ENCODE data around the gene NRSN1.
"Not testable (repeated sequence)": the region's sequence is repeated elsewhere in the genome, so short reads cannot be mapped to it uniquely, and the experiment has no call there.

Gene NRSN1, protein sequence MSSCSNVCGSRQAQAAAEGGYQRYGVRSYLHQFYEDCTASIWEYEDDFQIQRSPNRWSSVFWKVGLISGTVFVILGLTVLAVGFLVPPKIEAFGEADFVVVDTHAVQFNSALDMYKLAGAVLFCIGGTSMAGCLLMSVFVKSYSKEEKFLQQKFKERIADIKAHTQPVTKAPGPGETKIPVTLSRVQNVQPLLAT

DNA sequence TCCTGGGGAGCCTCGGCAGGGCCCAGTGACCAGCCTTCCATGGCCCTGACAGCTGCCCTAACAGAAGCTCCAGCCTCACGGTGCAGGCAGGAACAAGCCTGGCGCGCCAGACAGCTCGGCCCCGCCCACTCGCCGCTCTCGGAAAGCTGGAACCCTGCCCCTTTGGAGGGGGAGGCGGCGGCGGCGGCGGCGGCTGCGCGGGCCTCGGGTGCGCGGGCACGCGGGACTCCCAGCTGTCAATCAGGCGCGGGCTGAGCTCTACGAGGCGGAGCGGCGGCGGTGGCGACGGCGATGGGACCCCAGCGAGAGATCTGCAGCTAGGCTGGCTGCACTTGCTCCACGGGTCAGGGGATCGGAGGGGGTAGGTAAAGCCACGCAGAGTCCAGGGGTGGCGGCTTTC lies at the start of gene NRSN1:
NRSN1 (plus strand) TSS at position 236 of the 400 bp plus-strand sequence. CDS start 8,113 bp downstream, outside the sequence.
- DNase-seq, result peak; percentile 96

DNA sequence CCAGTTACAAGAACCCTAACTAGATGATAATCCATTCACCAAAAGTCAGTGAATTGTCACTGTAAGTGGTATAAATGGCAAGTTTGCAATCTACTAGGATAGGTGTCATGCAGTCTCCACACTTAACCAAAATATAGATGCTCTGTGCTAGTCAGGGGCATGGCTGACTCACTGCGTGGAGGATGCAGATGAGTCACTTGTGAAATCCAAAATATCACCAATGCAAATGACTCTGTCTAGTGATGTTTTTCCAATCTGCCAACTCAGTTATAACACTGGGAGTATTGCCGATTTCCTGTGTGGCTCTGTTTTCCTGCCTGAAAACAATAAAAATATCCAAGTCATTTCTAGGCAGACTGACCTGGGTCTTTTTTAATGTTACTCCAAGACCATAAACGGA lies 47.8 kb upstream of the NRSN1 start:
- DNase-seq, result no peak

DNA sequence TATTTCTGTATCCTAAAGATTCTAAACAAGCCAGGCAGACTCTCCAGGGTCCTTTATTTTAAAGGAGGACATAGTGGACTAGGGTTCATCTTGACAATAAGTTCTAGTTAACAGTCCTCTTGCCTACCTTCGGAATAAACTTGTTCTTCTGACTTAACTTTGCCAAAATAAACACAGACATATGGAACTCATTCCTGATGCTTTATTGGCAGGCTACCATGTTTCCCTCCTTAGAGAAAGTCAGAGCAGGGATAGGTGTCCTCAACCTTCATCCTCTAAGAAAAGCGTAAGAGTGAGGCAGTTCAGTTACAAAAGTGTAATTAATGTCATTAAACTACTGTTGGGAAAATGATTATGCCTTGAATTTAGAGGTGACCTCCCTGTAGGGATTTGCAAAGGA lies 46.9 kb upstream of the NRSN1 start:
- peak; percentile 54 for DNase-seq

DNA sequence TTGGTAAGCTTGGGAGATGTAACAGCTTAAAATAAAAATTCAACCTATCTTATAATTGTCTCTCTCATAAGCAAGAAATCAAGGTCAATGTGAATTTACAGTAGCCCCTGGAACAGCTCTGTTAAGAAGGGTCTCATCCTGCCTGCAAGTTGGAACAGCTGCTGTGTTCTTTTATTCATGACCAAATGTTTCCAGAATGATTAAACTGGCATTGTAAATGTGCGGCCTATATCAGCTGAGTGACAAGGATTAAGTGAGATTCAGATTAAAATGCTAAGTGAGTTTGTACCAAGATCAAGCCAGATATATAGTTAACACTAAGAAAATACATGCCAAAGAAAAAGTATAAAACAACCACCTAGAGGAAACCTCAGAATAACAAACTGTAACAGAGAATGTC lies 45.3 kb upstream of the NRSN1 start:
- DNase-seq, result no peak

DNA sequence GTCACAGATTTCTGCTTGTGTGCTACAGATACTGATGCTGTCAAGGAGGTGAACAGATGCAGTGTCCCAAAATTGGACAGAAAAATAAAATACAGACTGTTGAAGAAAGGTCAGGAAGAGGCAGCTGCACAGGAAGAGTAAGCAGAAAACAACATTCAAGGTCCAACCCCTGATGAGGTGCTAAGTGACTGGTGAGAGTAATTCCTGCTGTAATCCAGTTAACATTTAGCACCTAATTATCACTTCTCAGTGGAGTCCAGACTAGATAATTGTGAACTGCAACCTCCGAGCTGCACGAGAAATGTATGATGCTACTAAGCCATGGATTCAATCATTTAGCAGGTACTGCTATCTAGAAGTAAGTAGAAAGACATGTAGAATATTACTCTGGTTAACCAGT lies 36.3 kb upstream of the NRSN1 start:
- DNase-seq, result no peak

DNA sequence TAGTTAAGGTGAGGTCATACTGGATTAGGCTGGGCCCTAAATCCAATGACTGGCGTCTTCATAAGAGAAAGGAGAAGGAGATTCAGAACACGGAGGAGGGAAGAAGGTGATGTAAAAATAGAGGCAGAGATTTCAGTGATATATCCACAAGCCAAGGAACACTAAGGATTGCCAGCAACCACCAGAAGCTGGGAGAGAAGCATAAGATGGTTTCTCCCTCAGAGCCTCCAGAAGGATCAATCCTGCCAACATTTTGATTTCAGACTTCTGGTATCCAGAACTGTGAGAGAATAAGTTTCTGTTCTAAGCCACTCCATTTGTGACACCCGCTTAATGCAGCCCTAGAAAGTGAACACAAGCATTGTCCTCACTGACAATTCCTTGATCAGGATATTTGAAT lies 33.6 kb upstream of the NRSN1 start:
- DNase-seq, result no peak

DNA sequence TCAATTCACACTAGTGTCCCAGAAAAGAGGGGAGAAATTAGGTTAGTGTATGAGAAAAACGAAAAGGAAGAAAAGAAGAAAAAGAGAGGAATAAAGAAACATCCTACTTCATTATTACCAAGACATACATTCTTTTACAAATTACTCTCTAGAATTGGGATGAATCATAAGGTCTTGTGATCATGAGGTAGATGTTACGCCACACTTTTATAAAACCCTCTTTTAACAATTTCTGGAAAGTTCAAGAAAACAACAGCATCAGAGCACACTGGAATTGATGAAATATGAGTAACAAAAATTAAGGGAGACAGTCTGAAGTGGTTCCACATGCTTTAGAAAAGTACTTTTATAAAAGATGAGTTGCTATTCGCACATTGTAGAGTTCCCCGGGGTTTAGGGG lies 32.6 kb upstream of the NRSN1 start:
- no peak for DNase-seq

DNA sequence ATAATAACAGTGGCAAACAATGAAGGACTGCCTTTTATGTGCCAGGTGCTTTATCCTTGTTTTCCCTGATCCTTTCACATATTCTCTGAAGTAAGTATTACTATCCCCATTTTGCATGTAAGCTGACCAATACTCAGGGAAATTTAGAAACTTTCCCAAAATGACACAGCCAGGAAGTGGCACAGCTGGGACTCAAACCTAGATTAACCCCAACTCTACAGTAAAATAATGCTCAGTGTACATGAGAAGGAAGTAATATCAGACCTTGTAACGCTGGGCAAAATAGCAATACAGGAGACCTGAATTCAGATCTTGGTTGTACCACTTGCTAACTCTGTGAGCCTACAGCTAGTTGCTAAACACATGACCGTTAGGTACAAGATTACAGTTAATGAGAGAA lies 26.8 kb upstream of the NRSN1 start:
- DNase-seq, result peak; percentile 56

DNA sequence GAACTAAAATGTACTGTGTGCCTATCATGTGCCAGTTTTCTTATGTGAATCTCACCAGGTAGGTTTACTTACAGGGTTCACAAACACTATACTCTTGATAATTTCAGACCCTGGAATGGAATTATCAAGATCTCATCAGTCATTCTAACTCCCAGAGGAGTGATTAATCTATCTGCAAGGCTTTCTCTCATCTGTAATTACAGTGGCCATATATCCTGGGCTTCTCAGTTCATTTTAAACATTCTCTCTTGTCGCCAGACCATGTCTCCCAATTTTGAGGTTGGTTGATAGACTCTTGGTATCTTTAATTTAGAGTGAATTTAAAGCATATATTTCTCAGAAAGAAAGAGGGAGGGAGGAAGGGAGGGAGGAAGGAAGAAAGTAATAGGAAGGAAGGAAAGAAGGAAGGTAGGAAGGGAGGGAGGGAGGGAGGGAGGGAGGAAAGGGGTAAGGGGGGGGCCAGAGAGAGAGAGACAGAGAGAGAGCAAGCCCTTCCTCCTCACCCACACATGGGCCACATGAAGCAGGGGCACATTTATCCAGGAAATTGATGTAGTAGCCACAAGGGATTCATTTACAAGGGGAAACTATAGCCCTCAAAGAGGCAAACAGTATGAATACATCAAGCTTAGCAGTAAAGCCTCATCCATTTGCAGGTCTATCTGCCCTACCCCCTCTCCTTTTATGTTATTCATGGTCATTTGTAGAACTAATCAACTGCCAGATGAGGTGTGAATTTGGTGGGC lies 25.8 kb upstream of the NRSN1 start:
- DNase-seq, result peak; percentile 90

DNA sequence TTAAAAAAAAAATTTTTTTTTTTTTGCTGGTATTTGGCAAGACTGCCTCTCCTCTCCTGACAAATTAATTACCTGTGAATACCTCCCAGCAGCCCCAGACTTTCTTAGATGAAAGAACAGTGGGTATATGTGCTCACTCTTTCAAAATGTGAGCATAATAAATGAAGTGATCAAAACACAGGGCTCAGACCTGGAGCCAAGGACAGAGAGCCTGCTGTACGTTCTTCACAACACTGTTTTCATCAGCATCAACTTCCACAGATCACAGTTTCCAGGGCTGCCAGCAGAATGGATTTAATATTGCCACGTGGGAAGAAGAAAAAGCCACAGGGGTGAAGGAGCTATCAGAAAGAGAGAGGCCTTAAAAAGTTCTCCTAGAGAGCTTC lies 25.3 kb upstream of the NRSN1 start:
- DNase-seq, result no peak

DNA sequence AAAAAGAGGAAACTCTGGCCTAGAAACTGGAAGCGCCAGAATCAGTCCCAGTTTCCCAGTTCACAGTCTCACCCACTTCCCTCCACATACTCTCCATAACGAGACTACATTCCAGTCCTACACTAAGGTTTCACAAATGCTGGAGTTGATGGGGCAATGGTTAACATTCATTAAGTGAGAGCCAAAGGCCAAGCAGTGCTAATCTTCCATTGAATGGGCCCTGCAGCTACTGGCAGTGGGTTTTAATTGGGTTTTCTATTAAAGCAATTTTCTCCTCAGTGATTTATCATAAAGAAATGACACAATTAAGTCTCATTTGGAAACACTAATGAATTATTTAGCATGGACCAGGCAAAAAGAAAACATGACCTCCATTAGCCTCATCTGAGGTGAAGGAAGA lies 20.8 kb upstream of the NRSN1 start:
- peak; percentile 68 for DNase-seq

DNA sequence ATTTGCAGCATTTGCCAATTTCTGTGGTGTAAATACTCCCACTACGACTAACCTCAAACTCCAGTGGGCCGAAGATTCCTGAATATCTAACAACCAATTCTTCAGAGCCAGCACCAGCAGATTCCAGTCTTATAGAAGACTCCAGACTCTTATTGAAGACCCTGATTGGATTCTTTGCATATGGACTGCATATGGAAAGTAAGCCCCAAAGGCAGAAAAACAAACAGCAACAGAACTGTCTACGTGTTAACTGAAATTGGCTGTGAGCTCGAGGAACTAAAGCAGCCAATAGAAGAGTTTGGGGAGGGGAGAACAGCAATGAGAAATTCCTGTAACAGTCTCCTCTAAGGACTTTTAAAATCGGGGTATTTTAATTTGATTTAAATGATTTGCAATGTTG lies 19.7 kb upstream of the NRSN1 start:
- DNase-seq, result no peak

DNA sequence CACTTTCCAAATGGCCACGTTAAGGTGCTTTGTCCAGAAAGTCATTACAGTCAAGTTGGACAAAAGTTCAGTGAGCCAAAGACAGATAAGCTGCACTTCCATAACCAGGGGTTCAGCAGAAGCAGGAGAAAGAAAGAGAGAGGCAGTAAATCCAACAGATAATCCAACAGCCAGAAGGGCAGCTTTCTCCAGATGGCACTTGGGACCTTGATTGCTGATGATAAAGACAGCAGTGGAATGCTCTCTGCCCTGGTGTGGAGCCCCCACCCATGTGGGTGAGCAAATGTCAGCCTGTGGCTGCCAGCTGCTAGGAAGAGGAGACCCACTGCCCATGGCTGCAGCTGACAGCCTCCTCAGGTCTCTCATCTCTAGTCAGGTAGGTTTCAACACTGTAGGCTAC lies 18.7 kb upstream of the NRSN1 start:
- DNase-seq, result no peak

DNA sequence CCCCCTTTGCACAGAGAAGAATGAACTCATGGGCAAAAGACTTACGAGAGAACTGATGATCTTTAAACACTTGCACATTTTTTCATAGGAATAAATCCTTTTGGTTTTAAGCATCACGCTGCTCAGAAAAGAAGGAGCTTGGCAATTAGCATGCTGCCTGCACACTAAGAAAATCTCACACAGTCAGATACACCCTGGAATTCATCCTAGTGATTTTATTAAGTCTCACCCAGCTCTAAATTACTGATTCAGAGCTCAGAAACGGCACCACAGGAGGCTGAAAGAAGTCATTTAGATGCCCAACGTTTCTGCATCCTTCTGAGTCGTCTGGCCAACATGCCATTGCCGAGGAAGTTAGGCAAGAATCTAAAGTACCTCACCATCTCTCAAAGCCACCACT lies 18.0 kb upstream of the NRSN1 start:
- no peak for DNase-seq

DNA sequence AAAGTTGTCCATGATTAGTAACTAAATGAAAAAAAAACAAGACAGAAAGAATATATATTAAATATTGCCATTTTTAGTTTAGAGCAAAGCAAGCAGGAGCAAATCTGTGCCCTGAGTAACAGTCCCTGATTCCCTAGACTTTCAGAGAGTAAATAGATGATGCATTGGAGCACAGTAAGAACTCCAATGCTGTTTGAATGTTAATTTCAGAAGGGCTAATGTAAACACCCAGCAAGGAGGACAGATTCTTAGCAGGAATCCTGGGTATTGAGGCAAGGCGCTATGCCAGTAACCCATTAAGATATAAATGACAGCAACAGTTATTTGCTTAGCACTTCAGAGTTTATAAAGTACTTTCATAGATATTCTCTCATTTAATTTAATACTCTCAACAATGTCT lies 15.6 kb upstream of the NRSN1 start:
- DNase-seq, result peak; percentile 27

DNA sequence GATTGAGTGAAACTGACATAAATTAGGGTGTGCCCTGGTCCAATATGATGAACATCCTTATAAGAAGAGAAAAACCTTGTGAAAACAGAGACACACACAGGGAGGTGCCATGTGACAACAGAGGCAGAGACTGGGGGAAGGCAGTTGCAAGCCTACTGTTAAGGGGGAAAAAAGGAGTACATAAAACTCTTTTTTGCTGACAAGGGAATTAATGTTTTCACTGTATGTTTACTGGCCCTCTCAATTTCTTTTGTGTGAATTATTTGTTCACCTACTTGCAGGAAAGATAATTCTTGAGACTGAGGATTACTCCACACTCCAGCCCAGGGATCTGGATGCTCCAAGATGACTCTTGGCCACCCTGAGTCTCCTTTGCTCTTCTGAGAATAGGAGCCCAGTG lies 12.1 kb upstream of the NRSN1 start:
- DNase-seq, result no peak

DNA sequence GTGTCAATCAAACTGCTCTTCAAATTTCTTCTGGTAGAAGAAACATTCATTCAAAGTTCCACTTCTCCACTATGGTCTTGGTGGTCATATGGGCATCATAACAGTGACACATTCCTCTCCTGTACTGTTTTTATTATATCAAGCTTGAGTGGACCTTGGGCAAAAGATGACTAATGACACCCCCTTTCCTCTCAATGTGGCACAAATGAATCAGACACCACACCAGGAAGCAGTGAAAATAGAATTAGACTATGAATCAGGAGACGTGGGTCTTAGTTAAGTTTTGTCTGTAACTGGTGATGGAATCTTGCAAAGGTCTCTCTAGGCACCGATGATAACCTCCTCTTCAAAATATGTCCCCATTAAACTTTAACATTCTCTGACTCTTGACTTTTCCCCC lies 9.0 kb upstream of the NRSN1 start:
- no peak for DNase-seq

DNA sequence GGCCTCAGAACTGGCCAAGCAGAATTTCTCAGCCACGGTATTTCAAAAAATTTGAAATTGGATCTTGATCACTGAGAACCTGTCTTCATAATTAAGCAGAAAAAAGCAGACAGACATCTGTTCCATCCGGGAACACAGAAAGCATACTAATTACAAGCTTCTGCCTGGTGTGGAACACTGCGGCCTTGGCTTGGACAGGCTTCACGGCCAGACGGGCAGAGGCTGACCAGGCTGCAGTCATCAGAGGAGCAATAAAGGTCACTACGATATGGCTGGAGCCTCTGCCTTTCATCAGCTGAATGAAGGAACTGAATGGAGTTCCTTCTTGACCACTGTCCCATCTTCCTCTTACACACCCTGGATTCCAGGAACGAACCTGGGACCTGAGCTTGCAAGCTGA lies 3.9 kb upstream of the NRSN1 start:
- DNase-seq, result peak; percentile 89

DNA sequence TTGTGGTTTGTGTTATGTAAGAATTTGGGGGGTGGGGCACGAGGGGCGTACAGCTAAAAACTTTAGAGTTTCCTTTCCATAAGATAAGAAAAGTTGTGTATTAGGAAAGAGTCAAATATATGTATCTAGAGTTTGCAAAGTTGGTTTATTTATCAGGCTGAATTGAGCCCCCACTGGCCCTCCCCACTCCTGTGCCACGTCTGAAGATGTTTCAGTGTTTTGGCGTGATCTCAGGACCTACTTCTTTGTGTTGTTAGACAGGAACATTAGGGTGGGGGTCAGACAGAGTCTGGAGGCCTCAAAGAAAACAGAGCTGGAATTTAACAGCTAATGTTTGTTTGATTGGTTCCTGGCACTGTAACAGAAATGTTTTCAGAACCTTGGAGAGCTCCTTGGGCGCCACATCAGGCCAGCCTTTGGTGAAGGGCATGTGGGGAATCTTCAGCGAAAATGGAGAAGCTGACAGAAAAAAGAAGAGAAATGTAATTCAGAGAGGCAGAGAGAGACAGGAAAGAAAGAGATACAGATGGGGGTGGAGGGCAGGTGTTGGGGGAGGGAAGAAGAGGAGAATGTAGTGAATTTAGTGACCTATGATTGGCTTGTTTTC lies 674 bp downstream of the NRSN1 start:
- peak; percentile 74 for DNase-seq

DNA sequence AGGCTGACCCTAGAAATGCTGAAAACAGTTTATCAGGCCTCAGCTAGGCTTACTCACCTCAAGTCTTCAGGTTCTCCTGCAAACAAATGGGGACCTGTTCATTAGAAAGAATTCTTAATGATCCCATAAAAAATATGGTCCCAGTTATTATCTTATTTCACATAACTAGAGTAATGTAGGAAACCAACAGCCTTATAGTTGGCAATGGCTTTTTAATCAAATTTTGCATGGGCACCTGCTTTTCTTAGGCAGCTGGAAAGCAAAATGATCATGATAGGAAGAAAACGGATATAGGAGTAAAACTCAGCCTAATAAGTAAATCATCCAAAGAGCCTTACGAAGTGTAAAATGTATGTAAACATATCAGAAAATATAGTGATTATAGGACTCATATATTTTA lies 1.3 kb downstream of the NRSN1 start:
- DNase-seq, result no peak

DNA sequence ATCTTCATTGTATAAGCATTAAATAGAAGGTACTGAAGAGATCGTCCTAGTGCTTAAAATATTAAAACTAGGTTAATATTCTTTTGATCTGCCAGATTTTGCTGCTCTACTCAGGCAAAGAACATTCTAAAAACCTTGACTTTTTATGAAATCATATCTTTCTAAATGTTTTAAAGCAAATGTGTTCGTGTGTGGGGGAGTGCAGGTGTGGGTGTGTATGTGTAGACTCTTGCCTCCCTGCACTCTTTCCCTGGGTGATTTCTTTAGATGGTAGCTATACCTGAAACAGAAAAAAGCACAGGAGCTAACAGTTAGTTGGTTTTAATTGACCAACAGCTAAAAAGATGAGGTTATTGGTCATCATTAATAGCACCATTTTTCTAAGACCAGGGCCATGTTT lies 5.7 kb downstream of the NRSN1 start:
- DNase-seq, result no peak

DNA sequence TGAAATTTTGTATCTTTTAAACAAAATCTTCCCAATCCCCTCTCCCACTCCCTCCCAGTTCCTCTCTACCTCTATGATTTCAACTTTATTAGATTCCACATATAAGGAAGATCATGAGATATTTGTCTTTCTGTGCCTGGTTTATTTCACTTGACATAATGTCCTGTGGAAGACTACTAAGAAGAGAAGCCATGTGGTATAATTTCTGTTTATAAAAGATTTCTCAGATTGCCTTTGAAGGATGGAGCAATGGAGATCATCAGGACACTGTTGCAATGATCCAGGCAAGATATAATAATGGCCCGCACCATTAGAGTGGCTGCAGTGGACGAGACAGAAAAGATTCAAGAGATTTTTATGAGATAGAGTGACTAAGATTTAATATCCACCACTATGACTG lies 13.1 kb downstream of the NRSN1 start:
- DNase-seq, result no peak

DNA sequence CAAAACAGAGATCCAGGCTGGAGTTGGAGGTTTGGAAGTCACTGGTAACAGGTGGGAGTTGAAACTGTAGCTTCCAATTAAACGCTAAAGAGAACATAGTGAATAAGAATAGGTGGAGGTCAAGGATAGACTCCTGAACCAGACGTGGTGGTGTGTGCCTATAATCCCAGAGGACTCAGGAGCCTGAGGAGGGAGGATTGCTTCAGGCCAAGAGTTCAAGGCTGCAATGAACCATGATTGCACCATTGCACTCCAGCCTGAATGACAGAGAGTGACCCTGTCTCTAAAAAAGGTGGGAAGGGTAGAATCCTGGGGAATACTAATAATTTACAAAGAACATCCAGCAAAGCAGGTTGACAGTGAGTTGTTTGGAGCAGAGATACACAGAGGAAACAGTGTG lies 13.6 kb downstream of the NRSN1 start:
- DNase-seq, result no peak

DNA sequence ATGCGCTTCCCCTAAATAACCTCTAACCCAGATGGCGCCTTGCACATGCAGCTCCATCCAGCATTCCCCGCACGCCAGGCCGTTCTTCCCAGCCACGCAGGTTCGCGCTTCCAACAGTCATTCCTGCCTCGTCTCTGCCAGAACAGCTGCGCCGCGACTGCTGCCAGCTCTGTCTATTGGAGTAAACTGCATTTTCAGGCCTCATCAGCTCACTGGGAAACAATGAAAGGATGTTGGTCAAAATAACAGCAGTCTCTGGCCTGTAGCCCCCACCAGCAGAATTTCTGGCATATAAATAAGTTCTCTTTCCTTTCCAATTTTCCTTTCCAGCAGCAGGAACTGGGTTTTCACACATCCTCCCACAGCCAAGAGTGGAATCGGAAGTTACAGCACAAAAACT lies 14.6 kb downstream of the NRSN1 start:
- no peak for DNase-seq

DNA sequence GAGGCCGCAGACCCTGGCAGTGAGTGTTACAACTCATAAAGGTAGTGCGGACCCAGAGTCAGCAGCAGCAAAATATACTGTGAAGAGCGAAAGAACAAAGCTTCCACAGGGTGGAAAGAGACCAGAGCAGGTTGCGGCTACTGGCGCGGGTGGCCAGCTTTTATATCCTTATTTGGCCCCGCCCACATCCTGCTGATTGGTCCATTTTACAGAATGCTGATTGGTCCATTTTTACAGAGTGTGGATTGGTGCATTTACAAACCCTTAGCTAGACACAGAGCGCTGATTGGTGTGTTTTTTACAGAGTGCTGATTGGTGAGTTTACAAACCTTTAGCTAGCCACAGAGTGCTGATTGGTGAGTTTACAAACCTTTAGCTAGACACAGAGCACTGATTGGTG lies 16.7 kb downstream of the NRSN1 start:
- DNase-seq, result not testable (repeated sequence)
